ENCODE results near the gene LDHD. TPM values are rescaled to one million over a fixed set of nuclear protein-coding genes. Genes with fewer than 3 reads are reported as not detected.

Gene LDHD
- total RNA-seq, 1 experiment from 2014 or later, result 4.1 TPM

DNA sequence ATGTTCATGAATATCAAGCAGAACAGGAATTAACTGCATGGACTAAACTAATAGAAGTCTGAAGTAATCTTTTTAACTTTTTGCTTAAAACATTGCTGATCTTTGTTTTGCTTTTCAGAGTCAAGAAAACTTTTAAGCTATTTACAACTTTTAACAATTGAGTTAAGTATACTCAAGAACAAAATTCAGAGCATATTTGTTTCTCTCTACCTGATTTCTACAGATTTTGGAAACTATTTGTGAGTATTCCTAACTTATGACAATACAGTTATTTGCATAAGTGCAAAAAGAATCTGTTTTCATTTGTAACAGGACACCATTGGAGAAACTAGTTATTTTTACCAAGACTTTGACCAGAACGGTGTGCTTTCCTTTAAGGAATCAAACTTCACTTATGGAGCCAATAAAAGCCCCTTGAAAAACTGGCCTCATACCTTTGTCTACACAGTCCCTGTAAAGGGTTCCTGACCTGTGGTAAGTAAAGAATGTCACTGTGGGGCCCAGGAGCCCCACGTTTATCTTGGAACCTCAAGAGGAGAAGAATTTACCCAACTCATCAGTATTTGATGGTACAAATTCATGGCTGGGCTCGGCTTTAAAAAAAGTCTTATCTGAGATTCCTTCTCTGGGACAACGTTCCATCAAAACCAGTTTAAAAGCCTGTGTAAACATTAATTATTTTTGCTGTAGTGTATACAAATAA, 11.3 kb upstream of the LDHD start:
- Mint-ChIP-seq H3K27ac (ENCODE audit: unreplicated experiment) (no peak overlapping the region), H3K9me3 (ENCODE audit: low read depth, unreplicated experiment) (no peaks in the 10 kb centered on the region), H3K36me3 (ENCODE audit: insufficient read depth, unreplicated experiment) (no peaks in the 10 kb centered on the region), H3K27me3 (ENCODE audit: unreplicated experiment) (peaks cover 40% of the 10 kb centered on the region), H3K4me3 (ENCODE audit: low read depth, unreplicated experiment) (no peak overlapping the region), H3K4me1 (ENCODE audit: low read depth, unreplicated experiment) (peaks cover 23% of the 10 kb centered on the region)
- intact Hi-C loops (cut with micrococcal nuclease; ENCODE audit: unreplicated experiment), result no loop called here
- CTCF ChIA-PET, result no interaction called here
- BruUV-seq (replicated peaks), result no TSS peak
- no peak for TF ChIP-seq CTCF (IDR thresholded peaks at IDR 0.05; ENCODE audit: unreplicated experiment)
- DNase-seq, result no peak

GRCh38 chr16:75122609-75123008, 6.0 kb upstream of the LDHD start:
- no peak overlapping the region for H3K27ac Mint-ChIP-seq (ENCODE audit: unreplicated experiment)
- H3K27me3 Mint-ChIP-seq (ENCODE audit: unreplicated experiment), result peaks cover 15% of the 10 kb centered on the region
- no peaks in the 10 kb centered on the region for H3K36me3 Mint-ChIP-seq (ENCODE audit: insufficient read depth, unreplicated experiment)
- no peak for DNase-seq
- CTCF ChIA-PET, result no interaction called here
- no peak for TF ChIP-seq CTCF (IDR thresholded peaks at IDR 0.05; ENCODE audit: unreplicated experiment)
- H3K4me3 Mint-ChIP-seq (ENCODE audit: low read depth, unreplicated experiment), result no peak overlapping the region
- intact Hi-C loops (cut with micrococcal nuclease; ENCODE audit: unreplicated experiment), result no loop called here
- BruUV-seq (replicated peaks), result no TSS peak
- no peaks in the 10 kb centered on the region for H3K9me3 Mint-ChIP-seq (ENCODE audit: low read depth, unreplicated experiment)
- no peaks in the 10 kb centered on the region for H3K4me1 Mint-ChIP-seq (ENCODE audit: low read depth, unreplicated experiment)

GRCh38 chr16:75121949-75122568, 5.5 kb upstream of the LDHD start:
- CTCF ChIA-PET, result interaction anchor here (0.5 kb wide), 1 partner anchor 1387 kb away, joined by 4 read pairs; no protein-coding TSS in a partner anchor
- intact Hi-C loops (cut with micrococcal nuclease; ENCODE audit: unreplicated experiment), result no loop called here
- no peak for DNase-seq
- peaks cover 15% of the 10 kb centered on the region for H3K27me3 Mint-ChIP-seq (ENCODE audit: unreplicated experiment)
- H3K27ac Mint-ChIP-seq (ENCODE audit: unreplicated experiment), result no peak overlapping the region
- no peak overlapping the region for H3K4me3 Mint-ChIP-seq (ENCODE audit: low read depth, unreplicated experiment)
- no peaks in the 10 kb centered on the region for H3K9me3 Mint-ChIP-seq (ENCODE audit: low read depth, unreplicated experiment)
- no TSS peak for BruUV-seq (replicated peaks)
- H3K36me3 Mint-ChIP-seq (ENCODE audit: insufficient read depth, unreplicated experiment), result no peaks in the 10 kb centered on the region
- TF ChIP-seq CTCF (IDR thresholded peaks at IDR 0.05; ENCODE audit: unreplicated experiment), result no peak
- H3K4me1 Mint-ChIP-seq (ENCODE audit: low read depth, unreplicated experiment), result peaks cover under 1% of the 10 kb centered on the region

GRCh38 chr16:75120253-75120652, 3.7 kb upstream of the LDHD start:
- TF ChIP-seq CTCF (IDR thresholded peaks at IDR 0.05; ENCODE audit: unreplicated experiment), result no peak
- no TSS peak for BruUV-seq (replicated peaks)
- no peak overlapping the region for H3K27ac Mint-ChIP-seq (ENCODE audit: unreplicated experiment)
- H3K36me3 Mint-ChIP-seq (ENCODE audit: insufficient read depth, unreplicated experiment), result peaks cover 7% of the 10 kb centered on the region
- no peak for DNase-seq
- CTCF ChIA-PET, result interaction anchor here (0.6 to 1.3 kb wide), 2 partner anchors 9 kb away, joined by 3 to 7 read pairs; no protein-coding TSS in a partner anchor
- no peaks in the 10 kb centered on the region for H3K9me3 Mint-ChIP-seq (ENCODE audit: low read depth, unreplicated experiment)
- intact Hi-C loops (cut with micrococcal nuclease; ENCODE audit: unreplicated experiment), result no loop called here
- H3K4me1 Mint-ChIP-seq (ENCODE audit: low read depth, unreplicated experiment), result peaks cover 12% of the 10 kb centered on the region
- H3K27me3 Mint-ChIP-seq (ENCODE audit: unreplicated experiment), result peaks cover 15% of the 10 kb centered on the region
- H3K4me3 Mint-ChIP-seq (ENCODE audit: low read depth, unreplicated experiment), result no peak overlapping the region
